Adrenal gland (tissue), 5 donors: ENCODE data around the gene SMPD3.

Experiments used
- POLR2A ChIP-seq, 2 donors: fragments of 450-650 bp; IDR thresholded peaks; one replicate each; pipeline ENCODE4 v1.6.1; 2017; ENCODE audit warnings: antibody characterized with exemption in 2 of 2, mild to moderate bottlenecking in 2 of 2, moderate library complexity in 1 of 2
- TF ChIP-seq, protein P1 (sequence below), 6 experiments: fragments of 450-650 bp in 4 of 6; fragments of 200-600 bp in 2 of 6; sonication (generic) in 1 of 6; IDR thresholded peaks; 1 replicate in 5 of 6; 2 replicates in 1 of 6; pipeline versions ENCODE4 v1.5.1 to v1.8.0; 2016 to 2021; ENCODE audit warnings: antibody characterized with exemption in 6 of 6, mild to moderate bottlenecking in 2 of 6, moderate library complexity in 1 of 6
- donor health status: DM: no; HTN: no; CAD: no.

- TF ChIP-seq, protein P1, sequence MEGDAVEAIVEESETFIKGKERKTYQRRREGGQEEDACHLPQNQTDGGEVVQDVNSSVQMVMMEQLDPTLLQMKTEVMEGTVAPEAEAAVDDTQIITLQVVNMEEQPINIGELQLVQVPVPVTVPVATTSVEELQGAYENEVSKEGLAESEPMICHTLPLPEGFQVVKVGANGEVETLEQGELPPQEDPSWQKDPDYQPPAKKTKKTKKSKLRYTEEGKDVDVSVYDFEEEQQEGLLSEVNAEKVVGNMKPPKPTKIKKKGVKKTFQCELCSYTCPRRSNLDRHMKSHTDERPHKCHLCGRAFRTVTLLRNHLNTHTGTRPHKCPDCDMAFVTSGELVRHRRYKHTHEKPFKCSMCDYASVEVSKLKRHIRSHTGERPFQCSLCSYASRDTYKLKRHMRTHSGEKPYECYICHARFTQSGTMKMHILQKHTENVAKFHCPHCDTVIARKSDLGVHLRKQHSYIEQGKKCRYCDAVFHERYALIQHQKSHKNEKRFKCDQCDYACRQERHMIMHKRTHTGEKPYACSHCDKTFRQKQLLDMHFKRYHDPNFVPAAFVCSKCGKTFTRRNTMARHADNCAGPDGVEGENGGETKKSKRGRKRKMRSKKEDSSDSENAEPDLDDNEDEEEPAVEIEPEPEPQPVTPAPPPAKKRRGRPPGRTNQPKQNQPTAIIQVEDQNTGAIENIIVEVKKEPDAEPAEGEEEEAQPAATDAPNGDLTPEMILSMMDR (IDR thresholded peaks at IDR 0.05) = no peak
- no peak for TF ChIP-seq POLR2A (IDR thresholded peaks at IDR 0.05)
Observed at GRCh38 chr16:68470461-68471150, 22.3 kb upstream of the SMPD3 start.
